GM12865 (cell line): ENCODE measurements around the gene ADAM8.

Source experiments
- DNase-seq: peaks from one replicate; pipeline ENCODE4 v3.0.0; 2010; ENCODE audit warnings: low read depth
- H3K4me3 ChIP-seq: 2 replicates; pipeline ENCODE4 v1.5.1; 2011; ENCODE audit warnings: mild to moderate bottlenecking, low read depth, low read length, control low read depth
- TF ChIP-seq, protein P1 (sequence below): IDR thresholded peaks from 2 replicates; pipeline ENCODE4 v1.5.1; 2011; ENCODE audit warnings: low read length, control low read depth, low read depth, inconsistent platforms; ENCODE audit not compliant: insufficient read depth; ENCODE audit errors: missing control alignments

Gene ADAM8

DNA sequence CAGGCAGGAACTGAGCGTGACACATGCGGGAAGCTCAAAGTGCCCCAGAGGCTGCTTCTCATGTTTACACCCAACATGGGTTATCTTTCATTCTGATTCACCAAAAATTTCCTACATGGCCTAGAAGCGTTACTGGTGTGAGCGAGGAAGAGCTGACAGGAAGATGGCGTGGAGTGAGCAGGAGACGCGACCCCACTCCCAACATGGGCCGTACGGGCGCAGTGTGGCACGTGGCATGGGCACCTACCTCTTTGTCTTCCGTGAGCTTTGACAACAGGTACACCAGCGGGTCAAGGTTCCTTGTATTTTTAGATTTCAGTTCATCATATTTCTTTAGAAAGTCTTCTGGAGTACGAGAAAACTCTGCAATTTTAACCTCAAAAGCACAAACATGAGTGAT, 23.1 kb upstream of the ADAM8 start:
- no peak for DNase-seq
- no peak overlapping the region for H3K4me3 ChIP-seq
- TF ChIP-seq, protein P1, sequence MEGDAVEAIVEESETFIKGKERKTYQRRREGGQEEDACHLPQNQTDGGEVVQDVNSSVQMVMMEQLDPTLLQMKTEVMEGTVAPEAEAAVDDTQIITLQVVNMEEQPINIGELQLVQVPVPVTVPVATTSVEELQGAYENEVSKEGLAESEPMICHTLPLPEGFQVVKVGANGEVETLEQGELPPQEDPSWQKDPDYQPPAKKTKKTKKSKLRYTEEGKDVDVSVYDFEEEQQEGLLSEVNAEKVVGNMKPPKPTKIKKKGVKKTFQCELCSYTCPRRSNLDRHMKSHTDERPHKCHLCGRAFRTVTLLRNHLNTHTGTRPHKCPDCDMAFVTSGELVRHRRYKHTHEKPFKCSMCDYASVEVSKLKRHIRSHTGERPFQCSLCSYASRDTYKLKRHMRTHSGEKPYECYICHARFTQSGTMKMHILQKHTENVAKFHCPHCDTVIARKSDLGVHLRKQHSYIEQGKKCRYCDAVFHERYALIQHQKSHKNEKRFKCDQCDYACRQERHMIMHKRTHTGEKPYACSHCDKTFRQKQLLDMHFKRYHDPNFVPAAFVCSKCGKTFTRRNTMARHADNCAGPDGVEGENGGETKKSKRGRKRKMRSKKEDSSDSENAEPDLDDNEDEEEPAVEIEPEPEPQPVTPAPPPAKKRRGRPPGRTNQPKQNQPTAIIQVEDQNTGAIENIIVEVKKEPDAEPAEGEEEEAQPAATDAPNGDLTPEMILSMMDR = no peak

DNA sequence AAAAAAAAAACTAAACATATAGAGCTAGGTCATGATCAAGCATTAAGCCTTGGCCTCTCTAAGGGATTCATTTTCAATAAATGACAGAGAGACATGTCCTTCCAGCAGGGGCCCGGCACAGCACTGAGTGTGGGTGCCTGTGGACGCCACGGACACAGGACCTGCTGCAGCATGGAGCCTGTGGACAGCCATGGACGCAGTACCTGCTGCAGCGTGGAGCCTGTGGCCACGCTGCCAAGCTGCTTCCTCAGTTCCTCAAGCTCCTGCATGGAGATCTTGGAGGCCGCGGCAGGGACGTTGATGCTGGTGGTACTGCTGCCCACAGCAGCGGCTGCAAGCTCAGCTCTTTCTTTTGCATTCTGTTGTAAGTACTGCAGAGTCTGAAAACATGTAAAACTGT, 22.6 kb upstream of the ADAM8 start:
- DNase-seq = no peak
- no peak overlapping the region for H3K4me3 ChIP-seq
- TF ChIP-seq, protein P1 = no peak

DNA sequence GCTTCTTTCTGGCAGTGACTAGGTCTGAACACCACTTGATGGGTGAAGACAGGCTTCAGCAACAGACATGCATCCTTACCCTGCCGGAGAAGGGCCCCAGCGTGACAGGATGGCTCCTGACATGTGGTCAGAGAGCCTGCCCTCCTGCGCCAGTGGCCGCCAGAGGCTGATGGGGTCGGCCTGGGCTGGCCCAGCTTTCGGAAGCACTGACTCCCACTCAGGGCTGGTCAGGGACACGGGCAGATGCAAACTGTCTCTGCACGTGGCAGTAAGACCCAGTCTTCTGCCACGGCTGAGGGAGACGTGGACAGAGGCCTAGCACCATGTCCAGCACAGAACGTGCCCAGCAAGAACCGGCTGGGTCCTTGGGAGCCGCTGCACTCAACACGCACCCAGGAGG, 21.8 kb upstream of the ADAM8 start:
- DNase-seq = no peak
- TF ChIP-seq, protein P1 = no peak
- no peak overlapping the region for H3K4me3 ChIP-seq

DNA sequence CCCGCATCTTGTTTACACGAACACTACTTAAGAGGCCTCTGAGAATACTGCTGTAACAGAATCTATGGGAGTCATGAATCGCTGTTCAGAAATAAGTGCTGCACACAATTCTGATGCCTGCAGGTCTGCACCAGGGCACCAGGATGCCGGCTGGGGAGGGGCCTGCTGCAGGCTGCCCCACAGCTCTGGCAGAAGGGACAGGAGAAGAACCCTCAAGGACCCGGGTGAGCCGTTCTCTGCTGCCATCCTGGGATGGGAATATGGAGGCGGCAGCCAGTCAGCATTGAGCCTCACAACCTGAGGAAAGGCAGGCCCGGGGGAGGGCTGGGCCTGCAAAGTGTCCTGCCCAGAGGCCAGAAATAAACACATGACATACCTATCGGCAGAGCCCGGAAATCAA, 20.8 kb upstream of the ADAM8 start:
- H3K4me3 ChIP-seq = no peak overlapping the region
- no peak for DNase-seq
- TF ChIP-seq, protein P1 = no peak

DNA sequence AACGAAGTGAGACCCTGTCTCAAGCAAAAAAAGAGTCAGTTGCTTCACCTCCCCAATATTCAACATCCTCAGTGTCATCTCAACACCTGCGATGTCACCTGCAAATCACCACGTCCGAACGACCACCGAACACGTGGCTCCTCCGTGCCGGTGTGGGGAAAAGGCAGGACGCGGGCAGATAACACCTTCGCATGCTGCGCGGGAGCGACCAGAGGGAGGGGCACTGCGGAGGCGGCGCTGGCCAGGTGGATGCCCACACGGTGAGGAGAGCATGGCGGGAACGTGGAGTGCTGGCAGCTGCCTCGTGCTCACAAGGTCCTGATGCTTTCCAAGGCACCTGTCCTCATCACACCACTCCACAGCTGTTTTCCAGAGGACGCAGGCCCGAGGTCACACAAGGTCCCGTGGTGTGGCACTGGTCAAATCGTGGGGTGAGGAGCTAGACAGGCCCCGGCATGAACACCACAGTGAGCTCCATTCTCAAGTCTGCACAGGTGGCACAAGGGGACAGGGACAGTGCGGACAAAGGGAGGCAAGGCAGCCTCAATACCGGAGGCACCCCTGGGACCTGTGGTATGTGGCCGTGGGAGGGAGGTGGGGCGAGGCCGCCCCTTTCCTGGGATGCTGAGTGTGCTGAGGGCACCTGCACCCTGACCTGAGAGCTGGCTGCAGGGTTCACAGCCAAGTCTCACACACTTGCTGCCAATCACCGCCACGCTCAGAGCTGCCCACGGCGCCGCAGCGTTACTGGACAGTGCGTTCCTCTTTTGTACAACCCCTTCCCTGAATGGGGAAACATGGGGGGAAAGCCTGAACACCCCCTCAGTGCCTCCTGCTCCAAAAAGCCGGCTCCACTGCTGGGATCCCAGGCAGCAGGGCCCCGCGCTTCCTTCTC, 19.0 kb upstream of the ADAM8 start:
- TF ChIP-seq, protein P1 = no peak
- no peak overlapping the region for H3K4me3 ChIP-seq
- no peak for DNase-seq

DNA sequence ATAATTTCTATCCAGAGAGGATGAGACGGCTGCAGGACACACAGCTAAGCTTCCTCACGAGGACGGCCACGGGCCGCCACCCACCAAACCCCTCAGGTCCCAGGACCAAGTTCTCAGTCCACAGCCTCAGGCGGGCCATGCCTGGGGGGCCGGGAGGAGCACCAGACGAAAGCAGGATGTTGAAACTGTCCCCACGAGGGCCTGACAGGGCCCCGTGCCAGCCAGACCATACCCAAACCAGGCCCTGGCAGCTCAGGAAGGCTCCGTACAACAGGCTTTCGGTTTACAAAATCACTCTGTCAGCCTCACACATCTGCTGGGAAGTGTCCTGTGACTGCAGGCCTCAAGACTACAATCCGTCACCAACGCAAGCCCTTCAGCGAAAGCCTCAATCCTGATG, 17.5 kb upstream of the ADAM8 start:
- H3K4me3 ChIP-seq = no peak overlapping the region
- DNase-seq = no peak
- TF ChIP-seq, protein P1 = no peak

DNA sequence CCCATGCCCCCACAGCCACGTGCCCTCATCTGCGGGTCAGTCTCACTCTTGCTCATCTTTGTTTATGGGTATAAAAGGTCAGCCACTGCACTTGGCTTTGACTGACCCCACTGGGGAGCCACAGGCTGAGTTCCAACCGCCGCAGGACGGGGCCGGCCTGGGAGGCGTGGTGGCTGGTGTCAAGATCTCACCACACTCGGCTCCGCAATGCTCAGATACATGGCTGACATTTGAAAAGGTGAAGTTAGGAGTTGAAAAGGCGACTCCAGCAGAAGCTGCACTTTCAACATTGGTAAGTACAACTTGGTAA, 17.1 kb upstream of the ADAM8 start:
- H3K4me3 ChIP-seq = no peak overlapping the region

More for the DNA sequence above, 17.1 kb upstream of the ADAM8 start:
- DNase-seq = no peak
- TF ChIP-seq, protein P1 = no peak
